GM21529 (cell line): ENCODE results near the gene RBMS2.

Experiments used
- ATAC-seq: cut with Tn5 transposase; IDR thresholded peaks from one replicate; pipeline ENCODE4 v1.9.1; 2021; ENCODE audit not compliant: unreplicated experiment

The RBMS2 gene

GRCh38 chr12:56578983-56579546, 57.4 kb downstream of the RBMS2 start:
- ATAC-seq, result no peak

DNA sequence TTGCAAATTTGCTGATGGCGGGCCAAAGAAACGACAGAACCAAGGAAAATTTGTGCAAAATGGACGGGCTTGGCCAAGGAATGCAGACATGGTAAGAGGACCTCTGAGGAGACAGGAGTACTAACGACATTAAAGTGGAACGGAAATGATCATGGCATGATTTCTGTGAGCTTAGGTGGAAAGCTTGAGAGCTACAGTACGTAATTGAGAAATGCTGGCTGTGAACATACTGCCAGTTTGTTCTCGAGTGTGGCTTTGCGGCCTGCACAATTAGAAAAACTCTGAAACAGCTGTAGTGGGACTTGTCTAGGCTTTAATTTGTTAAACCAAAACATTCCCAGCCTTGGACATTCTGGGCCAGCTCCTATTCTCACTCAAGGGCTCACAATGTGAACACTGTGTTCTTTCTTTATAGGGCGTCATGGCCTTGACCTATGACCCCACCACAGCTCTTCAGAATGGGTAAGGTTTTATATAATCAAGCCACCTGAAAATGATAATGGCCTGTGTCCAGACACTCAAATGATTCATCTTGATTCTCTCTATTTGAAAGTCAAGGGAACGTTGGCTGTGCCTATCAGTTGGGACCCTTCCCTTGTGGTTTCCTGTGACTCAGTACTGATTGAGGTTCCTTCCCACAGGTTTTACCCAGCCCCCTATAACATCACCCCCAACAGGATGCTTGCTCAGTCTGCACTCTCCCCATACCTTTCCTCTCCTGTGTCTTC, 60.0 kb downstream of the RBMS2 start:
- no peak for ATAC-seq

DNA sequence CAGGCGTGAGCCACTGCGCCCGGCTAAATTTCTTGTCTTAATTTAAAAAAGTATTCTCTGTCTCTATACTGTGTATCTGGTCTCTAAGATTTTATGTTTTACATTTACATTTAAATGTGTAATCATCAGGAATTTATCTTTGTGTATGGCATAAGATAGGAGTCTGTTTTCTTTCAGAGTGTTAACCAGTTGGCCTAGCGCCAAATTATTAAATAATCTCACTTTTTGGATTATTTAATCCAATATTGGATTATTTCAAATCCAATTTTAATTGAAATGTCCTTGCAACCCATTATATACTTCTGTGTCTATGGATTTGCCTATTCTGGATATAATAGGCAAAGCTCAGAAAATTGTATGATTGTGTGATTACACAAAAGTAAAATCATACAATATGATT, 63.5 kb downstream of the RBMS2 start:
- no peak for ATAC-seq

GRCh38 chr12:56589783-56590182, 68.2 kb downstream of the RBMS2 start:
- no peak for ATAC-seq

- ATAC-seq, result no peak
These were observed 68.7 kb downstream of the RBMS2 start for GRCh38 chr12:56590237-56590830.

- no peak for ATAC-seq
These were observed 69.5 kb downstream of the RBMS2 start for GRCh38 chr12:56591126-56591525.

DNA sequence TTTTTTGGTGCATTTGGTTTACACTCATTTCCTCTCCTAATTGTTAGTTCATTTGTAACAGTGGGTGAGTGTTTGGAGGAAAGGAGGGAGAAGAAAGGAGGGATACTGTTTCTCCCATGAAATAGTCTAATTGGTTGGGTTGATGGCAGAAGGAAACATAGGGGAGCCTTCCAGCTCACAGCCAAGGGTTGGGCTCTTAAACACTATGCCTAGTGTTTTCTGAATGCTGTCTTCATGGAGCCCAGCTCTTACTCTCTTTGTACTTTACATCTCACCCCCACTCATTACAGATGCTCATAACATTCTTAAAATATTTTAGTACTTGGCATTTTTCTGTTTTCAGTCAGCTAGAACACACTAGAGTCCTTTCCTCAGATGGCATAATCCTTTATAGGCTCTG, 70.3 kb downstream of the RBMS2 start:
- no peak for ATAC-seq

- no peak for ATAC-seq
These were observed 72.4 kb downstream of the RBMS2 start for GRCh38 chr12:56593909-56594621.

DNA sequence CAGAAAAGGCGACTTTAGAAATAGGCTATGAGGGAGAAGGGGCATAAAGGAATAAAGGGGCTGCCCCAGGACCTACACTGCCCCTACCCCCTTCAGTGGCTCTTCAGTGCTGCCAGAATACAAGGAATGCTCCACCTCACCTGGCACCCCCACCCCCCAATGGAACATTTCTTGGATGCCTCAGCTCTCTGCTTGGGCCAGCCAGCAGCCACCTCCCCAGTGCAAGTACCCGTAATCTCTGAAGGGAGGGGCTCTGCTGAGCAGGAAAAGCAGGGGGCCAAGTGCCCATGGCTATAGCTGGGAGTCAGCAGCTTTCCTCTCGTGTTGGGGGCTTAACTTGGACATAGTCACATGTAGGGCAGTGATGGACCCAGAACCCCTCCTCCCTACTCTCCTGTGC, 75.2 kb downstream of the RBMS2 start:
- no peak for ATAC-seq

DNA sequence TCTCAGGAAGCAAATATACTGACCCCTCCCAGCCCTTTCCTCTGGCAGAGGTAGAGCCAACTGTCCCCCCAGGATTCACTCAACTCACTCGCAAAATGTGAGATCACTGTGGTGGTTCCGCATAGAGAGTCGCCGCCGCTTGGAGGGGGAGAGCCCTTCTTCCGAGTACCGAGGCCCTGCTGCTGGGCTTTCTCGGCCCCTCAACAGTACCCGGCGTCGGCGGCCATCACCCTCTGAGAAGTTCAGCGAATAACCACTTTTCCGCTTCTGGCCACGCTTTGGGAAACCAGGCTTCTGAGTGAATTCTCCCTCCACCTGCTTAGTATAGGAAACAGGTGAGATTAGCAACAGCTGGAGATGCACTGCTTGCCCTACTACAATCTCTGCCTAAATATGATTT, 77.4 kb downstream of the RBMS2 start:
- no peak for ATAC-seq

DNA sequence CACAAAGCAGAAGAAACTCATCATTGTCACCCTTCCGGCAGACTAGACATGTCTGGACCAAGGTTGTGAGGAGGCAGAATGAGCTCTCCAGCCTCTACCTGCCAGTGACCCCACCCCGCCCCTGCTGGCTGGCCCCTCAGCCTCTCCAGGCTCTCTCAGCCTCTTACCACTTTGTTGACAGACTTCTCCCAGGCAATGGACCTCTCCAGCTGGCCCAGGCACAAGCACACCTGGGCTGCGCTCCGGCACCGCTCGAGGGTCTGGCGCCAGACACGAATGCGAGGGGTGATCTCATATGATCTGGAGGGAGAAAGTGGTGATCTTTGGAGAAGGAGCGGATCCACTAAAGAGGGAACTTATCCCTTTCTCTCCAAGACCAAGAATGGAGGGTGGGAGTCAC, 78.2 kb downstream of the RBMS2 start:
- ATAC-seq, result no peak

DNA sequence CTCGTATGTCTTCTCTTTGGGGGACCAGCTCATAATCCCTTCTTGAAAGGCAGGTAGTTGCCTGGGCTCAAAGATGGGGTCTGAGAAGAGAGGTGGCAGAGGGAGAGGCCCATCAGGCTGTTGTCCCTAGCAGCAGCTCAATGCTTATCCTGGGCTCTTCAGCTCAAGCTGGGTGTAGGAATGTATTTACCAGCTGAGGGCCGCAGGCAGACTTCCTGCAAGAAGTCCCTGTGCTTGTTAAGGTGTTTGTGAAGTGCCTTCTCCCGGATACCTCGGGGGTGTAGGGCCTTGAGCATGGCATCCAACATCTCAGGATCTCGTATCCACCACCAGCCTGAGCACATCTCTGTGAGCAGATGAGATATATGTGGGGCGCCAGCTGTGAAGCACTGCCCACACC, 79.1 kb downstream of the RBMS2 start:
- no peak for ATAC-seq

DNA sequence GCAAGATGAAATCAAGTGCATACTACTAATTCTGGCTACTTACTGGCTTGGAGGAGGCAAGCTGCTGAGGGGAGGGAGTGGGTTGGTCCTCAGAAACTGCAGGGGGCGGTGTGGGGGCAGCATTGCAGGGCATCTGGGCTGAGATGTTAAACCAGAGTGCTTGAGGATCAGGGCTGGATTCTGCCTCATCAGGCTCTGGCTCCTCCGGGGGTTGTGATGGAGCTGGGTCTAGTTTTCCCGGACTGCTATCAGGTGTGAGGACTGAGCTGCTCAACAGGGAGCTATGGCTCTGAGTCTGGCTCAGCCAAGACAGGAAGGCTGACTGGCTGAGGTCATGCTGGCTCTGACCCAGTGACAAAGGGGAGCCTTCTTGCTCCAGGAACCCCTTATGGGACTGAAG, 79.9 kb downstream of the RBMS2 start:
- no peak for ATAC-seq

DNA sequence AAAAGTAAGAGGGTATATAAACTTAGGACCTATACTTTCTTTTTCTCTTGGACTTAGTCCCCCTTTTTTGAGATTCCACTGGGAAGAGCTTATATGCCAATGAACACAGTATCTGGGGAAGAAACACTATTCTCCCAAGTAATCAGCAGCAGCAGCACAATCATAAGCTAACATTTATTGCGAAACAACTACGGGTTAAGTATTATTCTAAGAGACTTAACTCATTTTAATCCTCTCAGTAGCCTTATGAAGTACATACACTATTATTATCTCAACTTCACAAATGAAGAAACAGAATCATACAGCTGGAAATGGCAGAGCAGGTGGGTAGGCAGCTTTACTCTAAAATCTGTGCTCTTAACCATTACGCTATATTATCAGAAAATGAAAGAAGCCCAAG, 80.6 kb downstream of the RBMS2 start:
- no peak for ATAC-seq

GRCh38 chr12:56604355-56604754, 82.7 kb downstream of the RBMS2 start:
- ATAC-seq, result no peak

DNA sequence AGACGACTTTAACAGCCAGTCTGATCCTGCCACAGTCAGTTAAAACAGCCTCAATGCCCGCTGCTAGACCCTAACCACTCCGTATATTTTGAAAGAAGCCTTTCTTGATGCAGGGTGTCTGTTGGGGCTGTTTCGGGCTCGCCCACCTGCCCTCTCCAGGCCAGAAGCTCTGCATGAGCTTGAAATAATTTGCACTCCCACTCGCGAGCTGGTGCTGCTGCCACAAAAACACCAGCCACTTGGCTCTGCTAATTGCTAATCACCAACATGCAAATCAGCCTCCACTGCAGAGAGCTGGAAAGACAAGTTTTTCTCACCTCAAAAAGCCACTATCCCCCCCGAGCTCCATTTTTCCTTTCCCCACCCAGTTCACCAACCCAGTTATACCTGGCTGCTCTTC, 93.0 kb downstream of the RBMS2 start:
- ATAC-seq, result no peak

- no peak for ATAC-seq
These were observed 94.6 kb downstream of the RBMS2 start for GRCh38 chr12:56616244-56616643.

DNA sequence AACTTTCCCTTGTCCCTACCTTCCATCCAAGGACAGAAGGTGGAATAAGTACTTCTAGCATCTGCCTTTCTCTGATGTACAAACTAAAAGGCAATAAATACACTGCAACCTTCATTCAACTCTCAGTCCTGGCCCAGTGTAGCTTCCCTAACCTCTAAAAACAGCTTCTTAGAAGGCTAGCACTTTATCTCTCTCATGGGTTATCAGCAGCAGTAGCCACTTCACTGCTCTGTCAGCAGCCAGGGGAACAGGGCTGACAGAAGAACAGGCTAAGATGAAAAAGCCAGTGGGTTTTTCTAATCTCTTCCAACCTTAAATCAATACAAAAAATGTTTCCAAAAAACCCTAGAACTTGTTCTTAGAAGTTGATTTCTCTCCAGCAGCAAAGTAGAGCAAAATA, 95.3 kb downstream of the RBMS2 start:
- ATAC-seq, result no peak

GRCh38 chr12:56622535-56622934, 100.9 kb downstream of the RBMS2 start:
- ATAC-seq, result no peak

GRCh38 chr12:56626701-56627100, 105.1 kb downstream of the RBMS2 start:
- no peak for ATAC-seq

- ATAC-seq, result no peak
These were observed 107.2 kb downstream of the RBMS2 start for GRCh38 chr12:56628671-56629458.
